NCI-H2081 treated with DMSO at 0.1 percent for 48 hours (cell line): ENCODE results near the gene CGB7.

ENCODE experiments used
- DNase-seq: peaks from one replicate; lab custom pipeline; 2025; lab: John Stamatoyannopoulos, UW

The CGB7 gene

DNA sequence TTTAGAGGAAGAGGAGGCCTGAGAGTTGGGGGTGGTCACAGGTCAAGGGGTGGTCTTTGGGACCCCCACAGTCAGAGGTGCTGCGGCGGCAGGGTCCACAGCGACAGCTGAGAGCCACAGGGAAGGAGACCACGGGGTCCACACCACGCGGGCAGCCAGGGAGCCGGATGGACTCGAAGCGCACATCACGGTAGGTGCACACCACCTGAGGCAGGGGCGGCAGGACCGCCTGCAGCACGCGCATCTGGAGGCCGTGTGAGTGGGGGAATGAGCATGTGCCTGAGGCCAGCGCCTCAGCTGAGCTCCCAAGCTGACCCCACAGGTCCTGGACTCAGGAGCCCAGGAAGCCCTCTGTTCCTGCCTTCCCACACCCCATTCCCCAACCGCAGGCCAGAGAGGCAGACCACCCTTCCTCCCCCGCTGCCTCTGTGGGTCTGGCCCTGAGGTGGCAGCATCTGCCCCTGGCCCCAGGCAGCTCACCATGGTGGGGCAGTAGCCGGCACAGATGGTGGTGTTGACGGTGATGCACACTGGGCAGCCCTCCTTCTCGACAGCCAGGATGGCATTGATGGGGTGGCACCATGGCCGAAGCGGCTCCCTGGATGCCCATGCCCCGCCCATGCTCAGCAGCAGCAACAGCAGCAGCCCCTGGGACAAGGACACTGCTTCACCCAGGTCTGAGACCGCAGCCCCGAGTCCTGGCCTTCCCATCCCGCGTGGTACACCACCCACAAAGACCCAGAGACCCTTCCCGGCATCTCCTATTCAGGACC lies 41.3 kb downstream of the CGB7 start:
- no peak for DNase-seq

DNA sequence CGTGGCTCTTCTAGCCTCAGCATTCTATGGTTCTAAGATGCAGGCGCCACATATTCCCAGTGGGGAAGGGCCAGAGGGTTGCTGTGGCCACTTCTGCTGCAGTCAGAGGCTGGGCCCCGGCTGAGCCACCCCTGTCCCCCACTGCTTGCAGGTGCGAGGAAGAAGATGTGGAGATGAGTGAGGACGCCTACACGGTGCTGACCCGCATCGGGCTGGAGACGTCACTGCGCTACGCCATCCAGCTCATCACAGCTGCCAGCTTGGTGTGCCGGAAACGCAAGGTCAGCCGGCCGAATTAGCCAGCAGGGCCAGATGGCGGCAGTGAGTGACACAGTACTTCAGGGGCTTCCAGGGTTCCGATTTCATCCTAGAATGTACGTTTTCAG lies 42.7 kb downstream of the CGB7 start:
- DNase-seq, result no peak

GRCh38 chr19:49014123-49014869 lies 43.3 kb downstream of the CGB7 start:
- no peak for DNase-seq

DNA sequence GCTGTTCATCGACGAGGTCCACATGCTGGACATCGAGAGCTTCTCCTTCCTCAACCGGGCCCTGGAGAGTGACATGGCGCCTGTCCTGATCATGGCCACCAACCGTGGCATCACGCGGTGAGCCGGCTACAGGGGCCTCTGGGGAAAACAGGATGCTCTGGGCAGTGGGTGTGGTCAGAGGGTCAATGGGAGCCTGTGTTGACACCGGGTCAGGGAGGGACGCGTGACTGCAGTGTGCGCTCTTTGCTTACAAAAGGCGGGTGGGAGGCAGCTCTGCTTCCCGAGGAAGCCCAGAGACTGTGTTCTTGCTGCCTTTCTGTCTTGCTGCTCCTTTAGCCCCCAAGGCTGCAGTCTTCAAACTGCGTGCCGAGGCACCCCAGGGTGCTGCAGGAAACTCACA lies 46.4 kb downstream of the CGB7 start:
- no peak for DNase-seq

GRCh38 chr19:49010453-49010852 lies 47.1 kb downstream of the CGB7 start:
- DNase-seq, result no peak

- DNase-seq, result no peak
These were observed 47.7 kb downstream of the CGB7 start for GRCh38 chr19:49009828-49010227.

DNA sequence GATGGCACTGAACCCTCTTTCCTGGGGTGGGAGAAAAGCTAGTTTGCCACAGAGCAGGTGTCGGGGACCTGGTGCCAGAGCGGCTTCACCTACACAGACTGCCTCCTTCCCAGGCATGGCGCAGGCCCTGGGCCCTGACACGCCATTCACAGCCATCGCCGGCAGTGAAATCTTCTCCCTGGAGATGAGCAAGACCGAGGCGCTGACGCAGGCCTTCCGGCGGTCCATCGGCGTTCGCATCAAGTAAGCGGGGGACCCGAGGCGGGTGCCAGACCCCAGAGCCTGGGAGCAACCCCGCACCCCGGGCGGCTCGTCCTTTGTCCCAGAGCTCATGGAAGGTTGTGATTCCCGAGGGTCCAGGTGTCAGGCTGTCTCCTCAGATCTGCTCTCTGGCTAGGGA lies 50.6 kb downstream of the CGB7 start:
- DNase-seq, result no peak

DNA sequence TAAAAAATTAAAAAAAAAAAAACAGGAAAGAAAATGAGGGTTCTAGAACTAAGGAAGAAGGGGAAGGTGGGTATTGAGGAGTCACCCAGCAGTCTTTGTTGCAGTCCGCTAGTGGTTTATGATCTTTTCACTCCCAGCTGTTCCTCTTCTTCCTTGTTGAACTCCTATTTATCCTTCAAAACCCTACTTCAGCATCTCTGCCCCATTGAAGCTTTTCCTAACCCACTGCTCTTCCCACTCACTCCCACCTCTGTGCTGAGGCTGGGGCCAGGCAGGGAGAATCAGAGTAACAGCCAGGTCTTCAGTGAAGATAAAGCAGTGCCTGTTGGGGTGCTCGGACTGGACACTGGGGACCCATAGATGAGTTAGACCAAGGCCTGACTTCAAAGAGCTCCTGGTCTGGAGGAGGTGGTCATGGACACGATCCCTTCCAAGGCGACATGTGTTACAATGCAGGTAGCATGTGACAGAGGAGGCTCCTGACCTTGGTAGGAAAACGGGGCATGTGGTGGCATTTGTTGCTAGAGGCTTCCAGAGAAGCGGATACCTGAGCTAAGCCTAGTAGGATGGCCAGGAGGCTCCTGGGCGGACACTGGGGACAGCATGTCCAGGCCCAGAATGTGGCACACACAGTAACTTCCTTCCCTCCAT lies 52.5 kb downstream of the CGB7 start:
- no peak for DNase-seq
